ENCODE measurements around the gene NPAS3. TPM values are rescaled to one million over a fixed set of nuclear protein-coding genes. Genes with fewer than 3 reads are reported as not detected.

Gene NPAS3
- total and polyA plus RNA-seq, 4 donors = 0.07 to 0.09 (median 0.08) TPM; not detected in 1

DNA sequence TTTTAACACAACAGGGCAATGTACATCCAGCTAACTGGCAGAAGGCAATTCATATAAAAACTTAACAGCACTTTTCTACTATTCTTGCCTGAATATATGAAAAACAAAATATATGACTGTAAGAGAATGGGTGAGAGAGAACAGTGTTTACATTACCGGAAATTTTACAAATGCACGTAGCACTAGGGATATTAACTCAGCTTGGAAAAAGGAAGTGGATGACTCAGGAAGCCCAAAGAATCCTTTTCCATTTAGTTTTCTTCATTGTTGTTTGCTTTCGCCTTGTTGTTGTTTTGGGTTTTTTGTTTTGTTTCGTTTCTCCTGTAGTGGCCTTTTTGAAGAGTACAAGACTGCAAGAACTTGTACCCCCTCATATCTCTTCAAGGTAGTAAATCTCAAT lies 716.7 kb downstream of the NPAS3 start:
- Histone ChIP-seq H3K4me3 (ENCODE audit: low read depth in 1 of 3, low read length in 3 of 3) (no peak overlapping the region), H3K27me3 (ENCODE audit: control insufficient read depth in 4 of 4, insufficient read depth in 4 of 4, low read length in 3 of 4) (no peaks in the 10 kb centered on the region), H3K9me3 (ENCODE audit: control insufficient read depth in 4 of 4, low read length in 3 of 4) (no peaks in the 10 kb centered on the region), H3K4me1 (ENCODE audit: control insufficient read depth in 4 of 4, insufficient read depth in 4 of 4, low read length in 3 of 4) (no peaks in the 10 kb centered on the region), H3K9ac (ENCODE audit: low read depth in 1 of 2, low read length in 2 of 2) (no peak overlapping the region), H3K36me3 (ENCODE audit: control insufficient read depth in 4 of 4, insufficient read depth in 3 of 4, low read depth in 1 of 4, low read length in 3 of 4) (no peaks in the 10 kb centered on the region), H3K27ac (ENCODE audit: low read depth in 1 of 2, low read length in 2 of 2) (no peak overlapping the region)
- DNase-seq (ENCODE audit: low spot score) = no peak
- WGBS = 60% methylated on average over 4 of the region's 4 CpGs
- no peak for TF ChIP-seq JUND (IDR thresholded peaks at IDR 0.05)
- no peak for TF ChIP-seq TAF1 (conservative IDR thresholded peaks at IDR 0.05)
- TF ChIP-seq, protein P1, sequence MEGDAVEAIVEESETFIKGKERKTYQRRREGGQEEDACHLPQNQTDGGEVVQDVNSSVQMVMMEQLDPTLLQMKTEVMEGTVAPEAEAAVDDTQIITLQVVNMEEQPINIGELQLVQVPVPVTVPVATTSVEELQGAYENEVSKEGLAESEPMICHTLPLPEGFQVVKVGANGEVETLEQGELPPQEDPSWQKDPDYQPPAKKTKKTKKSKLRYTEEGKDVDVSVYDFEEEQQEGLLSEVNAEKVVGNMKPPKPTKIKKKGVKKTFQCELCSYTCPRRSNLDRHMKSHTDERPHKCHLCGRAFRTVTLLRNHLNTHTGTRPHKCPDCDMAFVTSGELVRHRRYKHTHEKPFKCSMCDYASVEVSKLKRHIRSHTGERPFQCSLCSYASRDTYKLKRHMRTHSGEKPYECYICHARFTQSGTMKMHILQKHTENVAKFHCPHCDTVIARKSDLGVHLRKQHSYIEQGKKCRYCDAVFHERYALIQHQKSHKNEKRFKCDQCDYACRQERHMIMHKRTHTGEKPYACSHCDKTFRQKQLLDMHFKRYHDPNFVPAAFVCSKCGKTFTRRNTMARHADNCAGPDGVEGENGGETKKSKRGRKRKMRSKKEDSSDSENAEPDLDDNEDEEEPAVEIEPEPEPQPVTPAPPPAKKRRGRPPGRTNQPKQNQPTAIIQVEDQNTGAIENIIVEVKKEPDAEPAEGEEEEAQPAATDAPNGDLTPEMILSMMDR (IDR thresholded peaks at IDR 0.05; ENCODE audit: low read depth, low read length, missing input control) = no peak
- no peak for TF ChIP-seq GABPA (IDR thresholded peaks at IDR 0.05 in 1 of 2, conservative IDR thresholded peaks at IDR 0.05 in 1 of 2)
- TF ChIP-seq, protein P2, sequence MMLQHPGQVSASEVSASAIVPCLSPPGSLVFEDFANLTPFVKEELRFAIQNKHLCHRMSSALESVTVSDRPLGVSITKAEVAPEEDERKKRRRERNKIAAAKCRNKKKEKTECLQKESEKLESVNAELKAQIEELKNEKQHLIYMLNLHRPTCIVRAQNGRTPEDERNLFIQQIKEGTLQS (IDR thresholded peaks at IDR 0.05) = no peak
- no peak for TF ChIP-seq FOXA1 (IDR thresholded peaks at IDR 0.05)
- TF ChIP-seq, protein P3, sequence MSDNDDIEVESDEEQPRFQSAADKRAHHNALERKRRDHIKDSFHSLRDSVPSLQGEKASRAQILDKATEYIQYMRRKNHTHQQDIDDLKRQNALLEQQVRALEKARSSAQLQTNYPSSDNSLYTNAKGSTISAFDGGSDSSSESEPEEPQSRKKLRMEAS (IDR thresholded peaks at IDR 0.05) = no peak
- no peak for TF ChIP-seq RXRA (IDR thresholded peaks at IDR 0.05)
- TF ChIP-seq, protein P4, sequence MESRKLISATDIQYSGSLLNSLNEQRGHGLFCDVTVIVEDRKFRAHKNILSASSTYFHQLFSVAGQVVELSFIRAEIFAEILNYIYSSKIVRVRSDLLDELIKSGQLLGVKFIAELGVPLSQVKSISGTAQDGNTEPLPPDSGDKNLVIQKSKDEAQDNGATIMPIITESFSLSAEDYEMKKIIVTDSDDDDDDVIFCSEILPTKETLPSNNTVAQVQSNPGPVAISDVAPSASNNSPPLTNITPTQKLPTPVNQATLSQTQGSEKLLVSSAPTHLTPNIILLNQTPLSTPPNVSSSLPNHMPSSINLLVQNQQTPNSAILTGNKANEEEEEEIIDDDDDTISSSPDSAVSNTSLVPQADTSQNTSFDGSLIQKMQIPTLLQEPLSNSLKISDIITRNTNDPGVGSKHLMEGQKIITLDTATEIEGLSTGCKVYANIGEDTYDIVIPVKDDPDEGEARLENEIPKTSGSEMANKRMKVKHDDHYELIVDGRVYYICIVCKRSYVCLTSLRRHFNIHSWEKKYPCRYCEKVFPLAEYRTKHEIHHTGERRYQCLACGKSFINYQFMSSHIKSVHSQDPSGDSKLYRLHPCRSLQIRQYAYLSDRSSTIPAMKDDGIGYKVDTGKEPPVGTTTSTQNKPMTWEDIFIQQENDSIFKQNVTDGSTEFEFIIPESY (IDR thresholded peaks at IDR 0.05) = no peak
- TF ChIP-seq EGR1 (IDR thresholded peaks at IDR 0.05; ENCODE audit: low read depth in 2 of 2) = no peak
- no peak for TF ChIP-seq HNF4G (IDR thresholded peaks at IDR 0.05)
- no peak for TF ChIP-seq FOXA2 (IDR thresholded peaks at IDR 0.05)

DNA sequence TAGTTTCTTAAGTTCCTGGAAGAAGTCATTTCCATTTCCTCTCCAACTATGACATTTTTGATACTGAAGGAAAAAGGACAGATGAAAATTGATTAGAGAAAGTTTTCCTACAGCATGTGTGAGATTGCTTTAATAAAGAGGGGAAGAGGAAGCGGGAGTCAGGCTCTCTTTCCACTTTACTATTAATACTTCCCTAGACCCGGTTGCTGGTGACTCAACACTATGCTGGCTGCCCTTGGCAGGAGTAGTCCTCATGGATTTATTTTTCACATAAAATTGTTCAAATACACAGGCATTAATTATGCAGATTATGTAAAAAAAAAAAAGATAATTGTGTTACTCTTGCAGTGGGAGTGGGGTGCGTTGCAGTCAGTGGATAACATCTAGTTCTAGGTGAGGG lies 718.8 kb downstream of the NPAS3 start:
- H3K27me3 ChIP-seq (ENCODE audit: control insufficient read depth in 4 of 4, insufficient read depth in 4 of 4, low read length in 3 of 4) = no peaks in the 10 kb centered on the region
- no peak overlapping the region for H3K4me3 ChIP-seq (ENCODE audit: low read depth in 1 of 3, low read length in 3 of 3)
- H3K9ac ChIP-seq (ENCODE audit: low read depth in 1 of 2, low read length in 2 of 2) = no peak overlapping the region
- no peak for DNase-seq (ENCODE audit: low spot score)
- no peaks in the 10 kb centered on the region for H3K4me1 ChIP-seq (ENCODE audit: control insufficient read depth in 4 of 4, insufficient read depth in 4 of 4, low read length in 3 of 4)
- 62% methylated on average over 3 of the region's 3 CpGs for WGBS
- no peak for TF ChIP-seq EGR1 (IDR thresholded peaks at IDR 0.05; ENCODE audit: low read depth in 2 of 2)
- TF ChIP-seq, protein P5, sequence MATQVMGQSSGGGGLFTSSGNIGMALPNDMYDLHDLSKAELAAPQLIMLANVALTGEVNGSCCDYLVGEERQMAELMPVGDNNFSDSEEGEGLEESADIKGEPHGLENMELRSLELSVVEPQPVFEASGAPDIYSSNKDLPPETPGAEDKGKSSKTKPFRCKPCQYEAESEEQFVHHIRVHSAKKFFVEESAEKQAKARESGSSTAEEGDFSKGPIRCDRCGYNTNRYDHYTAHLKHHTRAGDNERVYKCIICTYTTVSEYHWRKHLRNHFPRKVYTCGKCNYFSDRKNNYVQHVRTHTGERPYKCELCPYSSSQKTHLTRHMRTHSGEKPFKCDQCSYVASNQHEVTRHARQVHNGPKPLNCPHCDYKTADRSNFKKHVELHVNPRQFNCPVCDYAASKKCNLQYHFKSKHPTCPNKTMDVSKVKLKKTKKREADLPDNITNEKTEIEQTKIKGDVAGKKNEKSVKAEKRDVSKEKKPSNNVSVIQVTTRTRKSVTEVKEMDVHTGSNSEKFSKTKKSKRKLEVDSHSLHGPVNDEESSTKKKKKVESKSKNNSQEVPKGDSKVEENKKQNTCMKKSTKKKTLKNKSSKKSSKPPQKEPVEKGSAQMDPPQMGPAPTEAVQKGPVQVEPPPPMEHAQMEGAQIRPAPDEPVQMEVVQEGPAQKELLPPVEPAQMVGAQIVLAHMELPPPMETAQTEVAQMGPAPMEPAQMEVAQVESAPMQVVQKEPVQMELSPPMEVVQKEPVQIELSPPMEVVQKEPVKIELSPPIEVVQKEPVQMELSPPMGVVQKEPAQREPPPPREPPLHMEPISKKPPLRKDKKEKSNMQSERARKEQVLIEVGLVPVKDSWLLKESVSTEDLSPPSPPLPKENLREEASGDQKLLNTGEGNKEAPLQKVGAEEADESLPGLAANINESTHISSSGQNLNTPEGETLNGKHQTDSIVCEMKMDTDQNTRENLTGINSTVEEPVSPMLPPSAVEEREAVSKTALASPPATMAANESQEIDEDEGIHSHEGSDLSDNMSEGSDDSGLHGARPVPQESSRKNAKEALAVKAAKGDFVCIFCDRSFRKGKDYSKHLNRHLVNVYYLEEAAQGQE (IDR thresholded peaks at IDR 0.05) = no peak
- TF ChIP-seq HNF4G (IDR thresholded peaks at IDR 0.05) = no peak
- H3K36me3 ChIP-seq (ENCODE audit: control insufficient read depth in 4 of 4, insufficient read depth in 3 of 4, low read depth in 1 of 4, low read length in 3 of 4) = no peaks in the 10 kb centered on the region
- no peaks in the 10 kb centered on the region for H3K9me3 ChIP-seq (ENCODE audit: control insufficient read depth in 4 of 4, low read length in 3 of 4)
- H3K27ac ChIP-seq (ENCODE audit: low read depth in 1 of 2, low read length in 2 of 2) = no peak overlapping the region

Data from liver (tissue), 9 donors.